Spleen (tissue), 11 donors: ENCODE results near the gene FRMD7. TPM values are rescaled to one million over a fixed set of nuclear protein-coding genes. Genes with fewer than 3 reads are reported as not detected.

Experiments
- DNase-seq: peaks from one replicate; pipeline ENCODE4 v3.0.0-alpha.2; 2020
- H3K27ac ChIP-seq, 8 donors: fragments of 200-600 bp; sonication (generic) in 7 of 8; 1 replicate in 4 of 8; 2 replicates in 4 of 8; pipeline versions ENCODE4 v1.5.0 to v1.8.0; 2016 to 2021; ENCODE audit warnings: inconsistent platforms in 4 of 8, mild to moderate bottlenecking in 4 of 8, moderate library complexity in 1 of 8
- H3K27me3 ChIP-seq, 7 donors: fragments of 200-600 bp; sonication (generic) in 6 of 7; replicated peaks in 1 of 7; 1 replicate in 4 of 7; 2 replicates in 3 of 7; pipeline versions ENCODE4 v1.5.0 to v1.8.0; 2016 to 2021; ENCODE audit warnings: inconsistent platforms in 3 of 7, mild to moderate bottlenecking in 1 of 7
- H3K36me3 ChIP-seq, 6 donors: fragments of 200-600 bp; sonication (generic) in 5 of 6; 1 replicate in 4 of 6; 2 replicates in 2 of 6; pipeline versions ENCODE4 v1.5.0 to v1.8.0; 2016 to 2021; ENCODE audit warnings: inconsistent platforms in 2 of 6
- H3K4me1 ChIP-seq, 6 donors: fragments of 200-600 bp; sonication (generic) in 5 of 6; 1 replicate in 3 of 6; 2 replicates in 3 of 6; pipeline versions ENCODE4 v1.5.0 to v1.8.0; 2016 to 2021; ENCODE audit warnings: inconsistent platforms in 3 of 6
- H3K4me3 ChIP-seq, 8 donors: fragments of 200-600 bp; sonication (generic) in 7 of 8; 1 replicate in 4 of 8; 2 replicates in 4 of 8; pipeline versions ENCODE4 v1.5.0 to v1.8.0; 2016 to 2021; ENCODE audit warnings: inconsistent platforms in 4 of 8, mild to moderate bottlenecking in 4 of 8, moderate library complexity in 2 of 8
- H3K9me3 ChIP-seq, 8 donors: fragments of 200-600 bp; sonication (generic) in 7 of 8; 1 replicate in 4 of 8; 2 replicates in 4 of 8; pipeline versions ENCODE4 v1.5.0 to v1.8.0; 2016 to 2021; ENCODE audit warnings: inconsistent platforms in 4 of 8
- CTCF ChIP-seq, 11 experiments: fragments of 200-600 bp in 7 of 11; fragments of 450-650 bp in 4 of 11; sonication (generic) in 4 of 11; IDR thresholded peaks in 8 of 11; conservative IDR thresholded peaks in 3 of 11; 1 replicate in 7 of 11; 2 replicates in 4 of 11; pipeline versions ENCODE4 v1.4.0 to v1.8.0; 2016 to 2021; ENCODE audit warnings: antibody characterized with exemption in 11 of 11, inconsistent platforms in 4 of 11, mild to moderate bottlenecking in 1 of 11
- POLR2A ChIP-seq, 3 donors: fragments of 450-650 bp; IDR thresholded peaks; one replicate each; pipeline ENCODE4 v1.5.1; 2017; ENCODE audit warnings: antibody characterized with exemption in 3 of 3, mild to moderate bottlenecking in 1 of 3
- POLR2AphosphoS5 ChIP-seq, 3 donors: sonication (generic); formaldehyde crosslinking; IDR thresholded peaks; one replicate each; pipeline ENCODE4 v1.5.1; 2017; ENCODE audit warnings: antibody characterized with exemption in 3 of 3
- WGBS, 5 donors: extraction: QIAGEN DNeasy Blood & Tissue Kit in 3 of 5; methylation state at CpG; one replicate each; pipeline versions ENCODE4 v1.1.5 to v1.1.7; 2013 to 2018; 5-methylcytosine and 5-hydroxymethylcytosine counted together
- intact Hi-C: fragments of 100-400 bp; cut with DNase I; formaldehyde crosslinking; loops from one replicate; pipeline ENCODE4 v1.15.0; 2023; ENCODE audit warnings: low total_unique reads
- polyA plus RNA-seq, 3 donors: library from polyadenylated mRNA; stranded (reverse); fragments of 200-250 nt; gene quantifications; one replicate each; pipeline ENCODE4 v1.2.1, GENCODE V29; 2013
- total RNA-seq, 7 donors: library from RNA; depleted of rRNA in 3 of 7; stranded (reverse); fragments of >200 nt in 3 of 7; fragmentation: NEBNext Ultra II Directional in 4 of 7; extraction: Animal tissue kit (Norgen Biotek cat#: 25700) in 4 of 7; gene quantifications; one replicate each; pipeline versions ENCODE4 v1.1.0 to v1.2.1, GENCODE V29; 2016 to 2021
- donor health status: healthy with polysubstance abuse.
- donor health status: DM: no; HTN: no; CAD: no; lungs with moderate emphysema.
- donor health status: DM: no; HTN: no; CAD: no.
- donor health status: Bipolar disorder and iron deficiency.
- donor health status: healthy.
- donor health status: DM: no; HTN: no; CAD: no.
- donor health status: DM: yes; HTN: yes; CAD: no.

FRMD7 gene
- total and polyA plus RNA-seq, 10 donors: 0.46 TPM; not detected in 9

DNA sequence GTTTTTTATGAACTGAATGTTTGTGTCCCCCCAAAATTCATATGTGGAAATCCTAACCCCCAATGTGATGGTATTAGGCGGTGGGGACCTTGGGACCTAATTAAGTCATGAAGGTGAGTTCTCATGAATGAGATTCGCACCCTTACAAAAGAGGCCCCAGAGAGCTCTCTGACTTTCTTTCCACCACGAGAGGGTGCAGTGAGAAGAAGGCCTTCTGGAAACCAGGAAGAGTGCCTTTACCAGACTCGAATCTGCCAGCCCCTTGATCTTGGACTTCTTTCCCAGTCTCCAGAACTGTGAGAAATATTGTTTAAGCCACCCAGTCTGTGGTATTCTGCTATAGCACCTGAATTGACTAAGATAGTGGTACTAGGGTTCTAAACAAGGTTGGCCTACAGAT, 64.0 kb downstream of the FRMD7 start:
- H3K4me1 ChIP-seq: no peaks in the 10 kb centered on the region
- intact Hi-C loops: loop anchor here (10.0 kb wide), 1 partner anchor 219 kb away; no protein-coding TSS in a partner anchor
- no peak overlapping the region for H3K4me3 ChIP-seq
- 53 to 94% (median 91%) methylated on average over 4 of the region's 4 CpGs for WGBS, 5 donors
- H3K27ac ChIP-seq: no peak overlapping the region
- no peak for DNase-seq
- no peaks in the 10 kb centered on the region for H3K9me3 ChIP-seq
- no peaks in the 10 kb centered on the region for H3K27me3 ChIP-seq
- TF ChIP-seq POLR2A (IDR thresholded peaks at IDR 0.05) (no peak), POLR2AphosphoS5 (IDR thresholded peaks at IDR 0.05) (no peak), CTCF (IDR thresholded peaks at IDR 0.05 in 8 of 11, conservative IDR thresholded peaks at IDR 0.05 in 3 of 11) (no peak)
- H3K36me3 ChIP-seq: peaks cover 0 to 14% (median 0%) of the 10 kb centered on the region in 6 donors

GRCh38 chrX:132063334-132063733, 64.5 kb downstream of the FRMD7 start:
- Histone ChIP-seq H3K27me3 (no peaks in the 10 kb centered on the region), H3K27ac (no peak overlapping the region), H3K9me3 (no peaks in the 10 kb centered on the region), H3K36me3 (peaks cover 0 to 9% (median 0%) of the 10 kb centered on the region in 6 donors), H3K4me1 (no peaks in the 10 kb centered on the region), H3K4me3 (no peak overlapping the region)
- no peak for DNase-seq
- TF ChIP-seq POLR2AphosphoS5 (IDR thresholded peaks at IDR 0.05): no peak
- TF ChIP-seq POLR2A (IDR thresholded peaks at IDR 0.05): no peak
- no peak for TF ChIP-seq CTCF (IDR thresholded peaks at IDR 0.05 in 8 of 11, conservative IDR thresholded peaks at IDR 0.05 in 3 of 11)
- intact Hi-C loops: loop anchor here (10.0 kb wide), 1 partner anchor 219 kb away; no protein-coding TSS in a partner anchor
- WGBS, 5 donors: 70 to 100% (median 94%) methylated on average over 3 of the region's 3 CpGs

DNA sequence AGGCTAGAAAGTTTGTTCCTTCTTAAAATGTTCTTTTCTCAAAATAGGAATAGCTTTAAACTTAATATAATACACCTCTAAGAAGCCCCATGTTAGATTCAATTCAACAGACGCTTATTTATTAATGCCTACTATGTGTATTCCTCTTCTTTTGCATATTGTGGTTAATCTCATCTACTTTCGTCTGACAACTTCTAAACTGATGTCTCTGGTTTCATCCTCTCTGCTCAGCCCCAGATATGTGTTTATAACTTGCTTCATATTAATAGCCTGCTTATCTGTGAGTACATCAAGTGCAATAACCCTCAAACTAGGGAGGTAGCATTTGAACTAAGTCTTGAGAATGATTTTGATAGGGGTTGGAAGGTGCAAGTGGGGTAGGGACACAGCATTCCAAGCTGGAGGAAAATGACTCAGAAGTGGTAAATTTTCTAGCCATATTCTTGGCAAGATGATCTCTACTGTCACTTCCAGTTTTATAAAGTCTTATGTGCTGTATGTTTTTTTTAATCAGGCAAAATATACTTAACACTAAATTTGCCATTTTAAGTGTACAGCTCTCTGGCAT, 67.8 kb downstream of the FRMD7 start:
- Histone ChIP-seq H3K9me3 (no peaks in the 10 kb centered on the region), H3K4me3 (no peak overlapping the region), H3K27ac (no peak overlapping the region), H3K36me3 (peaks cover 0 to 11% (median 0%) of the 10 kb centered on the region in 6 donors), H3K4me1 (no peaks in the 10 kb centered on the region), H3K27me3 (peaks cover 0 to 3% (median 0%) of the 10 kb centered on the region in 7 donors)
- 48 to 67% (median 62%) methylated on average over 2 of the region's 2 CpGs for WGBS, 5 donors
- intact Hi-C loops: loop anchor here (10.0 kb wide), 1 partner anchor 215 kb away; no protein-coding TSS in a partner anchor
- DNase-seq: no peak
- TF ChIP-seq POLR2A (IDR thresholded peaks at IDR 0.05) (no peak), CTCF (IDR thresholded peaks at IDR 0.05 in 8 of 11, conservative IDR thresholded peaks at IDR 0.05 in 3 of 11) (no peak), POLR2AphosphoS5 (IDR thresholded peaks at IDR 0.05) (no peak)

DNA sequence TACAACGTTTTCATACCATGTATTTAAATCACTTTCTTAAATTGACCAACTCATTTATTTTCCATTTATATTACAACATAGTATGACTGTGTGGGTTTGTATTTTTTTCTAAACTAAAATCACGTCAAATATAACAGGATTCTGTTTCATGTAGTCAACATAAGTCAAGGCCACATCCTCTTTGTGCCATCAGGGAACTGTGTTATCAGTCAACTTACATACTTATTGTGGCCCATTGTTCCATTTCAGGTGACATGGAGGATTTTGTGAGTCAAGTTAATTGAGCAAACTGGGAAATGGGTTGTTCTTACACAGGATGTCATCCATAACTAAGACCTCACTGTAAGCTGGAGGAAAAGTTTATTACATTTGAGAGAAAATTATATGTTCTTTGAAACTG, 68.8 kb downstream of the FRMD7 start:
- H3K27me3 ChIP-seq: peaks cover 0 to 3% (median 0%) of the 10 kb centered on the region in 7 donors
- 46 to 73% (median 63%) methylated on average over 2 of the region's 2 CpGs for WGBS, 5 donors
- no peak overlapping the region for H3K27ac ChIP-seq
- H3K4me1 ChIP-seq: no peaks in the 10 kb centered on the region
- TF ChIP-seq POLR2A (IDR thresholded peaks at IDR 0.05) (no peak), CTCF (IDR thresholded peaks at IDR 0.05 in 8 of 11, conservative IDR thresholded peaks at IDR 0.05 in 3 of 11) (no peak), POLR2AphosphoS5 (IDR thresholded peaks at IDR 0.05) (no peak)
- peaks cover 0 to 15% (median 0%) of the 10 kb centered on the region in 6 donors for H3K36me3 ChIP-seq
- no peaks in the 10 kb centered on the region for H3K9me3 ChIP-seq
- intact Hi-C loops: no loop called here
- DNase-seq: no peak
- H3K4me3 ChIP-seq: no peak overlapping the region
